HepG2 (cell line): ENCODE data around the gene HJURP. TPM values are rescaled to one million over a fixed set of nuclear protein-coding genes. Genes with fewer than 3 reads are reported as not detected.

Source experiments
- GABPA ChIP-seq, 2 experiments: IDR thresholded peaks; 2 replicates each; pipeline ENCODE4 v1.6.1; 2011 to 2016; ENCODE audit warnings: low read depth in 2 of 2, low read length in 1 of 2, missing biosample characterization in 1 of 2, missing genetic modification characterization in 1 of 2
- PAX8 ChIP-seq: sonication (generic); formaldehyde crosslinking; IDR thresholded peaks from 2 replicates; pipeline ENCODE4 v1.8.0; 2022; ENCODE audit warnings: mild to moderate bottlenecking, missing genetic modification reagents, borderline replicate concordance
- PHB2 ChIP-seq: fragments of 450-650 bp; IDR thresholded peaks from 2 replicates; pipeline ENCODE4 v1.6.1; 2018; ENCODE audit not compliant: partially characterized antibody
- SRY ChIP-seq: sonication (generic); formaldehyde crosslinking; IDR thresholded peaks from 2 replicates; pipeline ENCODE4 v1.8.0; 2022; ENCODE audit warnings: mild to moderate bottlenecking, missing genetic modification reagents
- TBX3 ChIP-seq: fragments of 450-650 bp; IDR thresholded peaks from 2 replicates; pipeline ENCODE4 v1.6.1; 2017; ENCODE audit warnings: antibody characterized with exemption, mild to moderate bottlenecking, inconsistent platforms, borderline replicate concordance
- ZNF337 ChIP-seq: sonication (generic); formaldehyde crosslinking; IDR thresholded peaks from 2 replicates; pipeline ENCODE4 v1.5.1; 2020; ENCODE audit warnings: missing genetic modification reagents, low read depth, mild to moderate bottlenecking, borderline replicate concordance
- ZNF430 ChIP-seq: sonication (generic); formaldehyde crosslinking; IDR thresholded peaks from 2 replicates; pipeline ENCODE4 v1.9.0; 2021; ENCODE audit warnings: mild to moderate bottlenecking, missing genetic modification reagents
- ZNF605 ChIP-seq: sonication (generic); formaldehyde crosslinking; IDR thresholded peaks from 2 replicates; pipeline ENCODE4 v1.8.0; 2022; ENCODE audit warnings: mild to moderate bottlenecking, missing genetic modification reagents
- ZNF720 ChIP-seq: sonication (generic); formaldehyde crosslinking; IDR thresholded peaks from 2 replicates; pipeline ENCODE4 v1.4.0; 2020; ENCODE audit warnings: missing genetic modification reagents
- polyA plus RNA-seq, 8 experiments: library from polyadenylated mRNA; depleted of rRNA in 3 of 8; stranded (reverse) in 7 of 8; unstranded in 1 of 8; fragments of >200 nt; fragmentation: Illumina TruSeq in 4 of 8; extraction: Trizol in 4 of 8; gene quantifications; 2 replicates each; pipeline versions ENCODE4 v1.2.1 to v1.2.3, GENCODE V29; 2011 to 2016; ENCODE audit warnings: low read depth in 4 of 8, missing spikeins in 1 of 8, mixed read lengths in 1 of 8; ENCODE audit not compliant: insufficient read depth in 1 of 8
- total RNA-seq, 5 experiments: library from RNA; depleted of rRNA; stranded (reverse); fragments of >200 nt; fragmentation: Illumina TruSeq; extraction: Trizol; gene quantifications; 2 replicates each; pipeline ENCODE4 v1.2.3, GENCODE V29; 2016; ENCODE audit warnings: low read depth in 1 of 5
- TF ChIP-seq, protein P1 (sequence below): IDR thresholded peaks from 2 replicates; pipeline ENCODE4 v1.6.1; 2012; ENCODE audit warnings: low read length, improper control_type of control experiment
- TF ChIP-seq, protein P2 (sequence below): sonication (generic); formaldehyde crosslinking; IDR thresholded peaks from 2 replicates; pipeline ENCODE4 v1.5.1; 2020; ENCODE audit warnings: mild to moderate bottlenecking, moderate library complexity, missing genetic modification reagents
- TF ChIP-seq, protein P3 (sequence below): sonication (generic); formaldehyde crosslinking; IDR thresholded peaks from 2 replicates; pipeline ENCODE4 v1.4.0; 2020; ENCODE audit warnings: mild to moderate bottlenecking, low read depth, missing genetic modification reagents
- TF ChIP-seq, protein P4 (sequence below): sonication (generic); formaldehyde crosslinking; IDR thresholded peaks from 2 replicates; pipeline ENCODE4 v1.4.0; 2020; ENCODE audit warnings: missing genetic modification reagents, mild to moderate bottlenecking, borderline replicate concordance
- TF ChIP-seq, protein P5 (sequence below): sonication (generic); formaldehyde crosslinking; IDR thresholded peaks from 2 replicates; pipeline ENCODE4 v1.5.0; 2020; ENCODE audit warnings: mild to moderate bottlenecking, missing genetic modification reagents, moderate library complexity

HJURP gene
- total and polyA plus RNA-seq, 2 of the 13 experiments (the other 11 are each of a cell fraction or from before 2014, with no cell fraction given): 36.3 to 43.9 TPM

DNA sequence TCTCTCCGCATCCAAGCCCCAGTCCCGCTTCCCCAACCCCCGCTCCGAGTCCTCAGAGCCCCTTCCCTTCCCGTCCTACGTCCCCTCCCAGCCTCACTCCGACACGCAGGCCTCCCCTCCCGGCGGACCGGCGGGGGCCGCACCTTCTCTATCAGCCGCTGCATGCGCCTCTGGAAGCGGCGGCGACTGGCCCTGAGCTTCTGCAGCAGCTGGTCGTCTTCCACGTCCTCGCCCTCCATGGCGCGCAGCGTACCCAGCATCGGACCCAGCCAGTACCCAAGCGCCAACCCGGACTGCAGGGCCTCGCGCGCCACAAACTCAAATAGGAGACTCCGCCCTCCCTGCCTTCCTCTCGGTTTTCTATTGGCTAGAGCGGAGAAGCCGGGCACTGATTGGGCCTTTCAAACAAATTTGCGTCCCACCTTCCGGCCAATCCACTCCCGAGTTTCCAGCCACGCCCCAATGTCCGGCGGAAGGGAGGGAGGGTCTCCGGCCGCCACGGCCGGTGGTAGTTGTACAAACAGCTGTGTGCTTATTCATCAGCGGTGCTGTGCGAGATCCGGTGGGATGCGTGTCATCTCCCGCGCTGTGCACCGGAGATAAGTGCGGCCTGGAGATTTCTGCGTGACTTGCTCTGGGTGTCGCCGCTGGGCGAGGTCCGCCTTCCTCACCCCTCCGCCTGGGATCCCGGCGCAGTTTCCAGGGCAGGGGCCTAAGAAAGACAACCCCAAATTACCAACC, at the start of gene HJURP (continued):
- TF ChIP-seq, protein P1, sequence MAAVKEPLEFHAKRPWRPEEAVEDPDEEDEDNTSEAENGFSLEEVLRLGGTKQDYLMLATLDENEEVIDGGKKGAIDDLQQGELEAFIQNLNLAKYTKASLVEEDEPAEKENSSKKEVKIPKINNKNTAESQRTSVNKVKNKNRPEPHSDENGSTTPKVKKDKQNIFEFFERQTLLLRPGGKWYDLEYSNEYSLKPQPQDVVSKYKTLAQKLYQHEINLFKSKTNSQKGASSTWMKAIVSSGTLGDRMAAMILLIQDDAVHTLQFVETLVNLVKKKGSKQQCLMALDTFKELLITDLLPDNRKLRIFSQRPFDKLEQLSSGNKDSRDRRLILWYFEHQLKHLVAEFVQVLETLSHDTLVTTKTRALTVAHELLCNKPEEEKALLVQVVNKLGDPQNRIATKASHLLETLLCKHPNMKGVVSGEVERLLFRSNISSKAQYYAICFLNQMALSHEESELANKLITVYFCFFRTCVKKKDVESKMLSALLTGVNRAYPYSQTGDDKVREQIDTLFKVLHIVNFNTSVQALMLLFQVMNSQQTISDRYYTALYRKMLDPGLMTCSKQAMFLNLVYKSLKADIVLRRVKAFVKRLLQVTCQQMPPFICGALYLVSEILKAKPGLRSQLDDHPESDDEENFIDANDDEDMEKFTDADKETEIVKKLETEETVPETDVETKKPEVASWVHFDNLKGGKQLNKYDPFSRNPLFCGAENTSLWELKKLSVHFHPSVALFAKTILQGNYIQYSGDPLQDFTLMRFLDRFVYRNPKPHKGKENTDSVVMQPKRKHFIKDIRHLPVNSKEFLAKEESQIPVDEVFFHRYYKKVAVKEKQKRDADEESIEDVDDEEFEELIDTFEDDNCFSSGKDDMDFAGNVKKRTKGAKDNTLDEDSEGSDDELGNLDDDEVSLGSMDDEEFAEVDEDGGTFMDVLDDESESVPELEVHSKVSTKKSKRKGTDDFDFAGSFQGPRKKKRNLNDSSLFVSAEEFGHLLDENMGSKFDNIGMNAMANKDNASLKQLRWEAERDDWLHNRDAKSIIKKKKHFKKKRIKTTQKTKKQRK: no peak
- peak; percentile 88 for TF ChIP-seq ZNF605 (CRISPR knock-in tag)
- 0 out of 2 replicates have a peak, but pooled peaks have one; percentile 75 for TF ChIP-seq ZNF337
- TF ChIP-seq, protein P2, sequence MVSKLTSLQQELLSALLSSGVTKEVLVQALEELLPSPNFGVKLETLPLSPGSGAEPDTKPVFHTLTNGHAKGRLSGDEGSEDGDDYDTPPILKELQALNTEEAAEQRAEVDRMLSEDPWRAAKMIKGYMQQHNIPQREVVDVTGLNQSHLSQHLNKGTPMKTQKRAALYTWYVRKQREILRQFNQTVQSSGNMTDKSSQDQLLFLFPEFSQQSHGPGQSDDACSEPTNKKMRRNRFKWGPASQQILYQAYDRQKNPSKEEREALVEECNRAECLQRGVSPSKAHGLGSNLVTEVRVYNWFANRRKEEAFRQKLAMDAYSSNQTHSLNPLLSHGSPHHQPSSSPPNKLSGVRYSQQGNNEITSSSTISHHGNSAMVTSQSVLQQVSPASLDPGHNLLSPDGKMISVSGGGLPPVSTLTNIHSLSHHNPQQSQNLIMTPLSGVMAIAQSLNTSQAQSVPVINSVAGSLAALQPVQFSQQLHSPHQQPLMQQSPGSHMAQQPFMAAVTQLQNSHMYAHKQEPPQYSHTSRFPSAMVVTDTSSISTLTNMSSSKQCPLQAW (CRISPR knock-in tag): peak; percentile 68; the same call in 1 of the 2 replicates
- TF ChIP-seq PAX8 (CRISPR knock-in tag): no peak
- TF ChIP-seq TBX3: 0 out of 2 replicates have a peak, but pooled peaks have one; percentile 16
- no peak for TF ChIP-seq PHB2
- TF ChIP-seq ZNF430 (CRISPR knock-in tag): peak; percentile 59; the same call in 1 of the 2 replicates
- TF ChIP-seq, protein P3, sequence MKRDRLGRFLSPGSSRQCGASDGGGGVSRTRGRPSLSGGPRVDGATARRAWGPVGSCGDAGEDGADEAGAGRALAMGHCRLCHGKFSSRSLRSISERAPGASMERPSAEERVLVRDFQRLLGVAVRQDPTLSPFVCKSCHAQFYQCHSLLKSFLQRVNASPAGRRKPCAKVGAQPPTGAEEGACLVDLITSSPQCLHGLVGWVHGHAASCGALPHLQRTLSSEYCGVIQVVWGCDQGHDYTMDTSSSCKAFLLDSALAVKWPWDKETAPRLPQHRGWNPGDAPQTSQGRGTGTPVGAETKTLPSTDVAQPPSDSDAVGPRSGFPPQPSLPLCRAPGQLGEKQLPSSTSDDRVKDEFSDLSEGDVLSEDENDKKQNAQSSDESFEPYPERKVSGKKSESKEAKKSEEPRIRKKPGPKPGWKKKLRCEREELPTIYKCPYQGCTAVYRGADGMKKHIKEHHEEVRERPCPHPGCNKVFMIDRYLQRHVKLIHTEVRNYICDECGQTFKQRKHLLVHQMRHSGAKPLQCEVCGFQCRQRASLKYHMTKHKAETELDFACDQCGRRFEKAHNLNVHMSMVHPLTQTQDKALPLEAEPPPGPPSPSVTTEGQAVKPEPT (CRISPR knock-in tag): peak; percentile 69; the same call in 1 of the 2 replicates
- TF ChIP-seq, protein P4, sequence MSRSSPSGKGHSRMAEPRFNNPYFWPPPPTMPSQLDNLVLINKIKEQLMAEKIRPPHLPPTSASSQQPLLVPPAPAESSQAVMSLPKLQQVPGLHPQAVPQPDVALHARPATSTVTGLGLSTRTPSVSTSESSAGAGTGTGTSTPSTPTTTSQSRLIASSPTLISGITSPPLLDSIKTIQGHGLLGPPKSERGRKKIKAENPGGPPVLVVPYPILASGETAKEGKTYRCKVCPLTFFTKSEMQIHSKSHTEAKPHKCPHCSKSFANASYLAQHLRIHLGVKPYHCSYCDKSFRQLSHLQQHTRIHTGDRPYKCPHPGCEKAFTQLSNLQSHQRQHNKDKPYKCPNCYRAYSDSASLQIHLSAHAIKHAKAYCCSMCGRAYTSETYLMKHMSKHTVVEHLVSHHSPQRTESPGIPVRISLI (CRISPR knock-in tag): no peak
- no peak for TF ChIP-seq ZNF720 (CRISPR knock-in tag)
- peak; percentile 79 for TF ChIP-seq GABPA (IDR thresholded peaks at IDR 0.05; ENCODE audit: low read depth, low read length)
- TF ChIP-seq GABPA (CRISPR knock-in tag; IDR thresholded peaks at IDR 0.05; ENCODE audit: low read depth): peak; percentile 94
- TF ChIP-seq SRY: no peak; the same call in 1 of the 2 replicates
- TF ChIP-seq, protein P5, sequence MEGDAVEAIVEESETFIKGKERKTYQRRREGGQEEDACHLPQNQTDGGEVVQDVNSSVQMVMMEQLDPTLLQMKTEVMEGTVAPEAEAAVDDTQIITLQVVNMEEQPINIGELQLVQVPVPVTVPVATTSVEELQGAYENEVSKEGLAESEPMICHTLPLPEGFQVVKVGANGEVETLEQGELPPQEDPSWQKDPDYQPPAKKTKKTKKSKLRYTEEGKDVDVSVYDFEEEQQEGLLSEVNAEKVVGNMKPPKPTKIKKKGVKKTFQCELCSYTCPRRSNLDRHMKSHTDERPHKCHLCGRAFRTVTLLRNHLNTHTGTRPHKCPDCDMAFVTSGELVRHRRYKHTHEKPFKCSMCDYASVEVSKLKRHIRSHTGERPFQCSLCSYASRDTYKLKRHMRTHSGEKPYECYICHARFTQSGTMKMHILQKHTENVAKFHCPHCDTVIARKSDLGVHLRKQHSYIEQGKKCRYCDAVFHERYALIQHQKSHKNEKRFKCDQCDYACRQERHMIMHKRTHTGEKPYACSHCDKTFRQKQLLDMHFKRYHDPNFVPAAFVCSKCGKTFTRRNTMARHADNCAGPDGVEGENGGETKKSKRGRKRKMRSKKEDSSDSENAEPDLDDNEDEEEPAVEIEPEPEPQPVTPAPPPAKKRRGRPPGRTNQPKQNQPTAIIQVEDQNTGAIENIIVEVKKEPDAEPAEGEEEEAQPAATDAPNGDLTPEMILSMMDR (CRISPR knock-in tag): no peak
